GM12873 (cell line): ENCODE results near the gene RBP2.

Experiments used
- CTCF ChIP-seq: IDR thresholded peaks from 2 replicates; pipeline ENCODE4 v1.5.1; 2012; ENCODE audit warnings: low read depth, mild to moderate bottlenecking, moderate library complexity, low read length, control low read depth; ENCODE audit not compliant: insufficient read depth; ENCODE audit errors: missing control alignments

Gene RBP2

DNA sequence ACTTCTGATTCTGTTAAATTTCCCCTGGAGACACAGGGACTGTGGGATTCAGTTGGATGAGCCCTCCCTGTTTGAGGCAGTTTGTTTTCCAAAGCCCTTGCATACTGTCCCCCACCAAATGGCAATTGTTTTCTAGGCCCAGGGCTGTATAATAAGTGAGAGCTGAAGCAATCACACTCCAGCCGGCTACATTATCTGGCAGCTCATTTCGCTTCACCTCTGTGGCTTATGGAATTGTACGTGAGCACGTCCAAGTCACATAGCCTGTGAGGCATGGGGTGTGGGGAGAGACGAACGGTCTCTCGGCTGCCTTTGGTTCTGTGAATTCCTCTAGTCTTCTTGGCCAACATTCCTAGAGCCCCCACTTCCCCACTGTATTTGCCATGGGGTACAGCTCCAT, 10.7 kb downstream of the RBP2 start:
- TF ChIP-seq CTCF, result no peak

- no peak for TF ChIP-seq CTCF
Measured at GRCh38 chr3:139463466-139463865, 12.8 kb downstream of the RBP2 start.

DNA sequence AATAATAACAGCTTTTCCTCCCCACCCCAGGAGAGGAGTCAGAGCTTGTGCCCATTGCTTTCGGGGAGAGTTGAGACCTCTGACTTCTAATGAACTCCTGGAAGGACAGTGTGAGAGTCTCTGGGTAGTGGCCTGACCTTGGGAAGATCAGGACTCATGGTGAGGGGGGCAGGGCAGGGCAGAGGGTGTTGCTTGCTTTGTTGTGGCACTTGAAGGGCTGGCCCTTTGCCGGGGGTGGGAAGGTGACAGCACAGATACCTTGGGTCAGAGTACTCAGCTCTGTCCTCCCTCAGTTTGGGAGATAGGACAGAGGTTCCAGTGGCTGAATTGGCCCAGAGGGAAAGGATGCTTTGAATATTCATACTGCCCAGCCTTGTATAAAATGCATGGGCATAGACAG, 15.8 kb downstream of the RBP2 start:
- no peak for TF ChIP-seq CTCF

DNA sequence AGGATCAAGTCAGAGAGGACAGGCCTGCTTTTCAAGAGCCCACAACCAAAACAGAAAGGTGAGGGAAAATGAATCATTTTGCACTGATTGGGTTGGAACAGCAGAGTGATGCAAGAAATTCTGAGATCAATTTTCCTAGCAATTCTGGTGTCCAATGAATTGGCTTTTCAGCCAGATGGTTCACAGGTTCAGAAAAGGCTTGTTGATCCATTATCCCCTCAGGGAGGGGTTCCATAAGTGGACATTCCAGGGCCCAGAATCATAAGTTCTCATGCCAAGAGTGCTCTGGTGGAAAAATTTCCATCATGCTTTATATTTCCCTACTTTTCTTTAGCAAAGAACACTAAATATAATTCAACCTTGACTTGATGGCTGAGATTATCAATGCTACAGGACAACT, 16.2 kb downstream of the RBP2 start:
- no peak for TF ChIP-seq CTCF

- no peak for TF ChIP-seq CTCF
Measured at GRCh38 chr3:139458348-139458747, 18.0 kb downstream of the RBP2 start.

DNA sequence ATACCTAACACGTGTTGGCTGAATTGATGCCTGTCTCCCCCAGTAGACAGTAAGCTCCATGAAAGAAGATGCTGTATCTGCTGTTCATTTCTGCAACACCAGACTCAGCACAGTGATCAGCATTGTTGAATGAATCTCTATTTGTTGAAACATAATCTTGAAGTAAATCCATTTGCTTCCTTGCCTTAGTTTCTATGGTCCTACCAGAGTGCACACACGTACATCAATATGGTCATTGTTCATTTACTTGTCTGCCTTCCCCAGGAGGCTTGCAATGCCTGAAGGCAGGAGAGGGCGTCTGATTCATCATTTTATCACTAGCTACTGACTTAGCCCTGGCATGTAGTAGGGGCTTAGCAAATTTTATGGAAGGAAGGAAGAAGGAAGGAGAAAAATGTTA, 19.2 kb downstream of the RBP2 start:
- no peak for TF ChIP-seq CTCF

DNA sequence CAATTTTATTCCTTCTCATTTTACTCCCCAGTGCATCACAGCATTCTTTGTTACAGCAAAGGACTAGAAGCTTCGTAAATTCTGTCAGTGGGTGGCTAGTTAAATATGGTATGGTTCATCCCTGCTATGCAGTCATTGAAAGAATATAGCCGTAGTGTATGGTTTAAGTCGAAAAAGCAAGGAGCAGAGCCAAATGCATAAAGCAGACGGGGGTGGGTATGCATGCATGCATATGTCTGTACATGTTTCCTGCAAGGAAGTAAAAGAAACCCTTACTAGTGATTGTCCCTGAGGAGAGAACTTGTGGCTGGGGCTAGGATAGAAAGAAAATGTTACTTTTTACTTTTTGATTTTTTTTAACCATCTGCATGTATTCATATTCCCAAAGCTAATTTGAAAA, 19.9 kb downstream of the RBP2 start:
- no peak for TF ChIP-seq CTCF

DNA sequence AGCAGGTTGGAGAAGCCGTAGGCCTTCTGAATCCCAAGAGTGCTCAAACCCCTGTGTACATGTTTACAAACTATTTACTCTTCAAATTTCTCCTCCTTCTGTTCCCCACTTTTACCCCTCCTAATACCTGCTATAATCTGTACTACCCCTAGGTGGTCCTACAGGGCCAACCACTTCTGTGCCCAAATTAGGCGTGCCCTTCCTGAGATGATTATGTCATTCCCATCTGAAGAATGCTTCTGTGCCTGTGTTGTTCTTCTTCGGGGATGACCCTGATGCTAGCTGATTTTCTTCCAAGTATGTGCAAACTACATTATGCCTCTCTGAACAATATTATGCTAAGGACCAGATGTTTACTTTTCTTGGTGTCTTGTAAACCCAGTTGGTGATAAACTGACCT, 20.5 kb downstream of the RBP2 start:
- TF ChIP-seq CTCF, result peak; percentile 21
